ENCODE results near the gene CNOT1. TPM values are rescaled to one million over a fixed set of nuclear protein-coding genes. Genes with fewer than 3 reads are reported as not detected.

CNOT1 gene
- total RNA-seq, 6 donors from 2014 or later = 78.9 to 158 (median 151) TPM

- 82 to 98% methylated on average over 4 of the region's 4 CpGs for WGBS, 2 donors
- no peak for TF ChIP-seq CTCF (IDR thresholded peaks at IDR 0.05)
- no peak for TF ChIP-seq POLR2AphosphoS5 (IDR thresholded peaks at IDR 0.05)
- no peak for TF ChIP-seq POLR2A (IDR thresholded peaks at IDR 0.05)
- TF ChIP-seq EP300 (IDR thresholded peaks at IDR 0.05) = no peak
- H3K36me3 ChIP-seq = peaks cover 12 to 76% (median 43%) of the 10 kb centered on the region in 4 donors
Observed at GRCh38 chr16:58563775-58564174, 65.9 kb downstream of the CNOT1 start.

DNA sequence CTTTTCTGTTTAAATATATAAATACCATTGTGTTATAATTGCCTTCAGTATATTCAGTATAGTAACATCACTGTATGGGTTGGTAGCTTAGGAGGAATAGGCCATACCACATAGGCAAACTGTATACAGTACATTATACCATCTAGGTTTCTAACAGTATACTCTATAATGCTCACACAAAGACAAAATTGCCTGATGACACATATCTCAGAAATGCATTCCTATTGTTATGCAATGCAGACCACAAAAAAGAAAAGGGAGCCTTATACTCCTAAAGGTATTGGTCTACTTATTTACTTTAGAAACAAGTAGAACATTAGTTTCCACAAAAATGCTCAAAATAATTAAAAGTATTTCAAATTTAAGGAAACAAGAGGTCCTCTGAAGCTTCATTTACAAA lies 66.4 kb downstream of the CNOT1 start:
- DNase-seq (no peak), ATAC-seq (ENCODE audit: low FRiP score in 2 of 2) (no peak)
- H3K36me3 ChIP-seq = peaks cover 15 to 77% (median 44%) of the 10 kb centered on the region in 4 donors
- no peak for TF ChIP-seq POLR2A (IDR thresholded peaks at IDR 0.05)
- no peak for TF ChIP-seq POLR2AphosphoS5 (IDR thresholded peaks at IDR 0.05)
- TF ChIP-seq EP300 (IDR thresholded peaks at IDR 0.05) = no peak
- TF ChIP-seq CTCF (IDR thresholded peaks at IDR 0.05) = no peak
- no peaks in the 10 kb centered on the region for H3K9me3 ChIP-seq
- no peaks in the 10 kb centered on the region for H3K4me1 ChIP-seq
- H3K27me3 ChIP-seq = no peaks in the 10 kb centered on the region
- H3K4me3 ChIP-seq = no peak overlapping the region
- no peak overlapping the region for H3K27ac ChIP-seq

More at GRCh38 chr16:58563775-58564174, 65.9 kb downstream of the CNOT1 start:
- DNase-seq (no peak), ATAC-seq (ENCODE audit: low FRiP score in 2 of 2) (no peak)
- Histone ChIP-seq H3K27me3 (no peaks in the 10 kb centered on the region), H3K4me1 (no peaks in the 10 kb centered on the region), H3K9me3 (no peaks in the 10 kb centered on the region), H3K4me3 (no peak overlapping the region), H3K27ac (no peak overlapping the region)

- Histone ChIP-seq H3K9me3 (no peaks in the 10 kb centered on the region), H3K27ac (no peak overlapping the region), H3K4me3 (no peak overlapping the region), H3K36me3 (peaks cover 55 to 95% (median 73%) of the 10 kb centered on the region in 4 donors), H3K27me3 (no peaks in the 10 kb centered on the region), H3K4me1 (no peaks in the 10 kb centered on the region)
- ATAC-seq (ENCODE audit: low FRiP score in 2 of 2) (no peak), DNase-seq (no peak)
- 87 to 91% methylated on average over 2 of the region's 2 CpGs for WGBS, 2 donors
- TF ChIP-seq EP300 (IDR thresholded peaks at IDR 0.05) (no peak), CTCF (IDR thresholded peaks at IDR 0.05) (no peak), POLR2A (IDR thresholded peaks at IDR 0.05) (no peak), POLR2AphosphoS5 (IDR thresholded peaks at IDR 0.05) (no peak)
Observed at GRCh38 chr16:58556678-58557077, 72.9 kb downstream of the CNOT1 start.

GRCh38 chr16:58551496-58551895 lies 78.1 kb downstream of the CNOT1 start:
- Histone ChIP-seq H3K4me1 (no peaks in the 10 kb centered on the region), H3K27me3 (no peaks in the 10 kb centered on the region), H3K36me3 (peaks cover 56 to 100% (median 85%) of the 10 kb centered on the region in 4 donors), H3K9me3 (no peaks in the 10 kb centered on the region), H3K4me3 (no peak overlapping the region), H3K27ac (no peak overlapping the region)
- DNase-seq = no peak
- TF ChIP-seq POLR2A (IDR thresholded peaks at IDR 0.05) = no peak
- TF ChIP-seq POLR2AphosphoS5 (IDR thresholded peaks at IDR 0.05) = no peak
- TF ChIP-seq EP300 (IDR thresholded peaks at IDR 0.05) = no peak
- TF ChIP-seq CTCF (IDR thresholded peaks at IDR 0.05) = no peak
- ATAC-seq (ENCODE audit: low FRiP score in 2 of 2) = no peak
- WGBS, 2 donors = 81 to 88% methylated on average over 3 of the region's 3 CpGs

- WGBS, 2 donors = 72 to 84% methylated on average over 2 of the region's 2 CpGs
- Histone ChIP-seq H3K9me3 (no peaks in the 10 kb centered on the region), H3K4me3 (no peak overlapping the region), H3K4me1 (no peaks in the 10 kb centered on the region), H3K36me3 (peaks cover 63 to 100% (median 86%) of the 10 kb centered on the region in 4 donors), H3K27me3 (no peaks in the 10 kb centered on the region), H3K27ac (no peak overlapping the region)
- ATAC-seq (ENCODE audit: low FRiP score in 2 of 2) (no peak), DNase-seq (no peak)
- no peak for TF ChIP-seq EP300 (IDR thresholded peaks at IDR 0.05)
- TF ChIP-seq CTCF (IDR thresholded peaks at IDR 0.05) = no peak
- no peak for TF ChIP-seq POLR2AphosphoS5 (IDR thresholded peaks at IDR 0.05)
- TF ChIP-seq POLR2A (IDR thresholded peaks at IDR 0.05) = no peak
Observed at GRCh38 chr16:58548378-58548777, 81.2 kb downstream of the CNOT1 start.

All from upper lobe of left lung (tissue), 6 donors.